GM06990 (cell line): ENCODE data around the gene CPLX1.

Experiments used
- DNase-seq: peaks from one replicate; pipeline ENCODE4 v3.0.0-alpha.2; 2011; ENCODE audit not compliant: insufficient read length; ENCODE audit errors: extremely low read depth
- H3K27me3 ChIP-seq: replicated peaks from 2 replicates; pipeline ENCODE4 v1.6.0; 2011; ENCODE audit warnings: low read length; ENCODE audit not compliant: control insufficient read depth, insufficient read depth
- H3K36me3 ChIP-seq: 2 replicates; pipeline ENCODE4 v1.5.1; 2011; ENCODE audit warnings: low read length; ENCODE audit not compliant: control insufficient read depth, insufficient read depth
- H3K4me3 ChIP-seq: replicated peaks from 2 replicates; pipeline ENCODE4 v1.5.1; 2011; ENCODE audit warnings: low read depth, mild to moderate bottlenecking, control low read depth, low read length
- CTCF ChIP-seq: IDR thresholded peaks from 2 replicates; pipeline ENCODE4 v1.5.1; 2011; ENCODE audit warnings: low read length, control low read depth, mild to moderate bottlenecking, inconsistent platforms; ENCODE audit not compliant: insufficient read depth, poor library complexity, severe bottlenecking

CPLX1 gene

GRCh38 chr4:791252-791897, 34.6 kb downstream of the CPLX1 start:
- no peak for DNase-seq
- Histone ChIP-seq H3K4me3 (no peak overlapping the region), H3K36me3 (no peaks in the 10 kb centered on the region), H3K27me3 (no peaks in the 10 kb centered on the region; the same call in 1 of the 2 replicates)
- TF ChIP-seq CTCF: no peak

- Histone ChIP-seq H3K36me3 (no peaks in the 10 kb centered on the region), H3K27me3 (no peaks in the 10 kb centered on the region; the same call in 1 of the 2 replicates), H3K4me3 (no peak overlapping the region)
- DNase-seq: no peak
- TF ChIP-seq CTCF: no peak
Observed at GRCh38 chr4:790466-790820, 35.5 kb downstream of the CPLX1 start.

- DNase-seq: no peak
- Histone ChIP-seq H3K4me3 (no peak overlapping the region), H3K36me3 (no peaks in the 10 kb centered on the region), H3K27me3 (no peaks in the 10 kb centered on the region; the same call in 1 of the 2 replicates)
- TF ChIP-seq CTCF: no peak
Observed at GRCh38 chr4:789571-790465, 36.1 kb downstream of the CPLX1 start.

GRCh38 chr4:788636-789297, 37.2 kb downstream of the CPLX1 start:
- Histone ChIP-seq H3K4me3 (no peak overlapping the region), H3K36me3 (no peaks in the 10 kb centered on the region), H3K27me3 (no peaks in the 10 kb centered on the region; the same call in 1 of the 2 replicates)
- TF ChIP-seq CTCF: no peak
- DNase-seq: no peak

GRCh38 chr4:788006-788635, 37.8 kb downstream of the CPLX1 start:
- H3K4me3 ChIP-seq: no peak overlapping the region
- no peaks in the 10 kb centered on the region; the same call in 1 of the 2 replicates for H3K27me3 ChIP-seq
- TF ChIP-seq CTCF: no peak
- DNase-seq: no peak
- no peaks in the 10 kb centered on the region for H3K36me3 ChIP-seq
